PFSK-1 (cell line): ENCODE measurements around the gene VRK1.

Experiments used
- FOXP2 ChIP-seq: optimal IDR thresholded peaks from 2 replicates; pipeline ENCODE3; 2011; ENCODE audit warnings: borderline replicate concordance, control low read depth, inconsistent platforms; ENCODE audit not compliant: insufficient read depth; ENCODE audit errors: extremely low read length, extremely low read depth
- POLR2AphosphoS5 ChIP-seq: IDR thresholded peaks from 2 replicates; pipeline ENCODE4 v1.6.1; 2012; ENCODE audit warnings: low read depth, mild to moderate bottlenecking, control low read depth, low read length, moderate library complexity
- SIN3A ChIP-seq: IDR thresholded peaks from 2 replicates; pipeline ENCODE4 v1.6.1; 2012; ENCODE audit warnings: mild to moderate bottlenecking, low read length, moderate library complexity, borderline replicate concordance; ENCODE audit not compliant: insufficient read depth
- TAF1 ChIP-seq: IDR thresholded peaks from 2 replicates; pipeline ENCODE4 v1.6.1; 2012; ENCODE audit warnings: low read length, control low read depth, borderline replicate concordance; ENCODE audit not compliant: insufficient read depth
- TF ChIP-seq, protein P1 (sequence below), 2 experiments: IDR thresholded peaks; 2 replicates each; pipeline versions ENCODE4 v1.6.1 to v1.8.0; 2011 to 2012; ENCODE audit warnings: low read depth in 2 of 2, low read length in 2 of 2, control low read depth in 1 of 2, inconsistent platforms in 1 of 2, mild to moderate bottlenecking in 1 of 2, moderate library complexity in 1 of 2; ENCODE audit not compliant: insufficient read depth in 1 of 2

VRK1 gene

DNA sequence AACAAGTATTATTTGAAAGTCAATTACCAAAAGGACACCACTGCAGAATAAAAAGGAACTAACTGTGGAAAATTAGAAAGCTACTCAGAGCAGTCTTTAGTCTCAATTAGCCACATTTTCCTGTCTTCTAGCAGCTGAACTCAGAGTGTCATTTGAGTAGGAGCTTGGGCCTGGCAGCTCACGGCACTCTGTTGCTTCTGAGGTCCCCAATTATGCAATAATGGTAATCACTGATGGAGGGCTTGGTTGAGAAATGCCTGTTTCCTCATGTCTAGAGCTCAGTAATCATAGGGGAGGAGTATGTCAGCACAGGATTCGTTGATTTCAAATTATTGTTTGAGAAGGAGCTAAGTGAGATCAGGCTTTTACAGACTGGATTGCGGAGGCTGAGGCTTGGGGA is 108.6 kb downstream of the VRK1 start:
- TF ChIP-seq, protein P1, sequence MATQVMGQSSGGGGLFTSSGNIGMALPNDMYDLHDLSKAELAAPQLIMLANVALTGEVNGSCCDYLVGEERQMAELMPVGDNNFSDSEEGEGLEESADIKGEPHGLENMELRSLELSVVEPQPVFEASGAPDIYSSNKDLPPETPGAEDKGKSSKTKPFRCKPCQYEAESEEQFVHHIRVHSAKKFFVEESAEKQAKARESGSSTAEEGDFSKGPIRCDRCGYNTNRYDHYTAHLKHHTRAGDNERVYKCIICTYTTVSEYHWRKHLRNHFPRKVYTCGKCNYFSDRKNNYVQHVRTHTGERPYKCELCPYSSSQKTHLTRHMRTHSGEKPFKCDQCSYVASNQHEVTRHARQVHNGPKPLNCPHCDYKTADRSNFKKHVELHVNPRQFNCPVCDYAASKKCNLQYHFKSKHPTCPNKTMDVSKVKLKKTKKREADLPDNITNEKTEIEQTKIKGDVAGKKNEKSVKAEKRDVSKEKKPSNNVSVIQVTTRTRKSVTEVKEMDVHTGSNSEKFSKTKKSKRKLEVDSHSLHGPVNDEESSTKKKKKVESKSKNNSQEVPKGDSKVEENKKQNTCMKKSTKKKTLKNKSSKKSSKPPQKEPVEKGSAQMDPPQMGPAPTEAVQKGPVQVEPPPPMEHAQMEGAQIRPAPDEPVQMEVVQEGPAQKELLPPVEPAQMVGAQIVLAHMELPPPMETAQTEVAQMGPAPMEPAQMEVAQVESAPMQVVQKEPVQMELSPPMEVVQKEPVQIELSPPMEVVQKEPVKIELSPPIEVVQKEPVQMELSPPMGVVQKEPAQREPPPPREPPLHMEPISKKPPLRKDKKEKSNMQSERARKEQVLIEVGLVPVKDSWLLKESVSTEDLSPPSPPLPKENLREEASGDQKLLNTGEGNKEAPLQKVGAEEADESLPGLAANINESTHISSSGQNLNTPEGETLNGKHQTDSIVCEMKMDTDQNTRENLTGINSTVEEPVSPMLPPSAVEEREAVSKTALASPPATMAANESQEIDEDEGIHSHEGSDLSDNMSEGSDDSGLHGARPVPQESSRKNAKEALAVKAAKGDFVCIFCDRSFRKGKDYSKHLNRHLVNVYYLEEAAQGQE (IDR thresholded peaks at IDR 0.05; ENCODE audit: insufficient read depth in 1 of 2, low read depth in 2 of 2, low read length in 2 of 2): no peak
- TF ChIP-seq POLR2AphosphoS5 (no peak), TAF1 (no peak), SIN3A (no peak), FOXP2 (no peak)

DNA sequence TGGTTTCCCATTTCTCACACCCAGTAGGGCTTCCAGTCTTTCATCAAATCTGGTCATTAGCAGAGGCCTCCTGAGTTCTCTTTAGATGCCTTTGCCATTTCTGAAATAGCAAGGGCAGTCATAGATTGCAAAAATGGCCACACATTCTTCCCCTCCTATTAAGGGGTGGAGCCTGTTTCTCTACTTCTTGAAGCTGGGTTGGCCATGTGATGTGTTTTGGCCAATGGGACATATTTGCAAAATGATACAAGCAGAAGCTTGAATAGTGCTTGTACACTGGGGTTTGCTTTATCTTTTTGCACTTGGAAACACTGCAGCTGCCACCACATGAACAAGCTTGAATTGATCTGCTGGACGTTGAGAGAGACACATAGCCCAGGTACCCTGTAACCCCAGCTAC is 109.3 kb downstream of the VRK1 start:
- TF ChIP-seq, protein P1 (IDR thresholded peaks at IDR 0.05; ENCODE audit: insufficient read depth in 1 of 2, low read depth in 2 of 2, low read length in 2 of 2): no peak
- TF ChIP-seq TAF1 (no peak), SIN3A (no peak), POLR2AphosphoS5 (no peak), FOXP2 (no peak)

DNA sequence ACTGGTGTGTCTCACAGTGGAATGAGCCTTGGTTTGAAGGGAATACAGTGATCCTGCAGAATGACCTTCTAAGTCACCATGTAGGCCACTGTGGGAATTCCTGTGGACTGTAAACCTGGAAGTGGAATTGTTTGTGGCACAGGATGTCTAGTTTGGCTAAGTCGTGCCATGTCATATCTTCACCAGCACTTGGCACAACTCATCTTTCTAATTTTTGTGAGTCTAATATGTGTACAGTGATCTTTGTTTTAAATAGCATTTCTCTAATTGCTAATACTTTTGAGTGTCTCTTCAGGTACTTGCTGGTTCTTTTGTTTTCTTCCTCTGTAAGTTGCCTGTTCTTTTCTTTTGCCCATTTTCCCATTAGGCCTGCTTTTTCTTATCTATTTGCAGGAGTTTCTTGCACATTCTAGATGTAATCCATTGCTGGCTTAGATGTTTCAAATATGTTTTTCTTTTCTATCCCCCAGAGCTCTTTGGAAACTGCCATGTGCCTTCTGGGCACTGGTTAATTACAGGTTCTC is 112.7 kb downstream of the VRK1 start:
- no peak for TF ChIP-seq FOXP2
- no peak for TF ChIP-seq TAF1
- no peak for TF ChIP-seq SIN3A

DNA sequence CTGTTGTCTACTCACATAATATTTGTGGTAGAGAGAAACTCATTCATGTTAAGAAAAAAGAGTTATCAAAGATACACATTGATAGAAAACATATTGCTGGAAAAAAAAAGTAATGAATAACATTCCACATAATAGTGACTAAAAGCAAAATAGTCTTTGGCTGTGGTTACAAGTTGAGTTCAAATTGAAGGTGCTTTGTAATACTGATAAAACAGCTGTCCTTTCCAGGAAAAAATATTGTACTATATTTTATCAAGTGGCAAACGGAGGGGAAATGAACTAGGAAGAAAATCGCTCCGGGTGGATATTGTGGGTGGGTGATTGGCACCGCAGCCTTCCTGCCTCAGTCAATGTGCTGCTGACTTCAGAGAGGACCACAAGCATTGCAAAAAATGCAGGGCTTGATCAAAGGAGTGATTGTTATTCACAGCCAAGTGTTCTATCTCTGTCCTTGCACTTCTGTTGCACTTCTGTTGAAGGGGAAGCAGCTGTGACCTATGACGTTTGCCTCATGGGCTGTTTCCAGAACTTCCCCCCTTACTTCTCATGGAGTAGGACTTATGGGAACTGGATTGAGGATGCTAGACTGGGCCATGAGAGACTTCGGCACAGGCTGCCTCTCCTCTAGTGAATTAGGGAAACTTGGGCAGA is 114.4 kb downstream of the VRK1 start:
- no peak for TF ChIP-seq TAF1
- TF ChIP-seq FOXP2: no peak
- TF ChIP-seq POLR2AphosphoS5: no peak
- TF ChIP-seq, protein P1 (IDR thresholded peaks at IDR 0.05; ENCODE audit: insufficient read depth in 1 of 2, low read depth in 2 of 2, low read length in 2 of 2): no peak
- no peak for TF ChIP-seq SIN3A

DNA sequence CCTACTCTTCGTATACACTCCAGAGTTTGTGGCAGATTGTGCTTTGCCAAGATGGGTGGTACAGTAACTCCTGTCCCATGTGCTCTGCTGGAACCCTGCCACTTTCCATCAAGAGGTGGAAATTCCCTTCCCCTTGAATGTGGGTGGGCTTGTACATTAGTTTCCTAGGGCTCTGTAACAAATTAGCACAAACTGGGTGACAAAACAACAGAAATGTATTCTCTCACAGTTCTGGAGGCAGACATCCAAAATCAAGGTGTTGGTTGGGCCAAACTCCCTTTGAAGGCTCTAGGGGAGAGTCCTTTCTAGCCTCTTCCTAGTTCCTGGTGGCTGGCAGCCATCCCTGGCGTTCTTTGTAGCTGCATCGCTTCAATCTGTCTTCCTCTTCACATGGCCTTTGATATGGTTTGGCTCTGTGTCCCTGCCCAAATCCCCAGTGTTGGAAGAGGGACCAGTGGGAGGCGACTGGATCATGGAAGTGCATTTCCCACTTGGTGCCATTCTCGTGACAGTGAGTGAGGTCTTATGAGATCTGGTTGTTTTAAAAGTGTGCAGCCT is 117.5 kb downstream of the VRK1 start:
- TF ChIP-seq POLR2AphosphoS5 (no peak), TAF1 (no peak), SIN3A (no peak), FOXP2 (no peak)
- TF ChIP-seq, protein P1 (IDR thresholded peaks at IDR 0.05; ENCODE audit: insufficient read depth in 1 of 2, low read depth in 2 of 2, low read length in 2 of 2): no peak
